NCI-H526 treated with DMSO at 0.1 percent for 48 hours (cell line): ENCODE results near the gene PLD1.
"Not testable (repeated sequence)": the region's sequence is repeated elsewhere in the genome, so short reads cannot be mapped to it uniquely, and the experiment has no call there.

Experiments used
- DNase-seq: peaks from one replicate; lab custom pipeline; 2025; lab: John Stamatoyannopoulos, UW

PLD1 gene

DNA sequence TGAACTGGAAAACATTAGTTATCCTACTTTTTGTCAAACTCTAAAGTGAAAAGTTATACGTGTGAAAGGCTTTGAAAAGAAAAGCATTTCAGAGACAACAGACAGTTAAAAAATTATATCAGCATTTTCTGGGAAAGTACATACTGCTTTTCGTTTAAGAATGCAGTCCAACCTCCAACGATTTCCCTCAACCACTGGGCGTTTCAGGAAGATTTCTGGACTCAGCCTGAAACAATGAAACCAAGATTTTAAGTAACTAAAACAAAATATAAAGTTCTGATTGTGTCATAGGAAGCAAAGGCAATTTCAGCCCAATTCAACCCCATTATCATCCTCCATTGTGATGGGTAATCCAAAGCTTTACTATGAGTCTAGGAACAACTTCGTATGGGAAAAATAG lies 110.7 kb downstream of the PLD1 start:
- no peak for DNase-seq

GRCh38 chr3:171696805-171697204 lies 113.5 kb downstream of the PLD1 start:
- DNase-seq, result no peak

DNA sequence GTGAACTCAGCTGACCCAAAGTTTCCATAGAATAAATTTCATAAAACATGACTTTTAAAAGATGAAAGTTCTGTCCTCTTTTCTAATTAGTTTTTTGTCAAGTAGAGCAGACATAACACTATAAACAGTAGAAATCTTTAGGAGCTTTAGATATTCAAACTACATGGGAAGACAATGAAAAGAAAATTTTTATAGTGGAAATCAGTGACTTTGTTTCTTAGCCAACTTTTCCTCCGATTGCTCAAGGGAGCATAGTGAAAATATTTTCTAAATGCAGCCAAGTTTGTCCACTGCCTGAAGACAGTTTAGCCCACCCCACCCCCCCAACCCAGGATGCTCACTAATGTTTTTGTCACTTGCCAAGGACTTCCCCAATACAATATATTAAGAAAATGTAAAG lies 114.9 kb downstream of the PLD1 start:
- DNase-seq, result no peak

GRCh38 chr3:171694888-171695287 lies 115.4 kb downstream of the PLD1 start:
- no peak for DNase-seq

- not testable (repeated sequence) for DNase-seq
These were observed 117.7 kb downstream of the PLD1 start for GRCh38 chr3:171692551-171692950.

- no peak for DNase-seq
These were observed 118.8 kb downstream of the PLD1 start for GRCh38 chr3:171691485-171691884.

DNA sequence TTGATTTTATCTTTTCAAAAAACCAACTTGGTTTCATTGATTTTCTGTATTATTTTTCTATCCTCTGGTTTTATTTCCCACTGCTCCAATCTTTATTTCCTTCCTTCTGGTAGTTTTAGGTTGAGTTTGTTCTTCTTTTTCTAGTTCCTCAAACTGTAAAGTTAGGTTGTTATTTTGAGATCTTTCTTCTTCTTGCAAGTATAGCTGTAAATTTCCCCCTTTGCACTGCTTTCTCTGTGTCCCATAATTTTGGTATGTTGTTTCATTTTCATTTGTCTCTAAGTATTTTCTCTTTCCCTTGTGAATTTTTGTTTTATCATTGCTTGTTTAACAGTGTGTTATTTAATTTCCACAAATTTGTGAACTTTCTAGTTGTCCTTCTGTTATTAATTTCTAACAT lies 120.0 kb downstream of the PLD1 start:
- no peak for DNase-seq

DNA sequence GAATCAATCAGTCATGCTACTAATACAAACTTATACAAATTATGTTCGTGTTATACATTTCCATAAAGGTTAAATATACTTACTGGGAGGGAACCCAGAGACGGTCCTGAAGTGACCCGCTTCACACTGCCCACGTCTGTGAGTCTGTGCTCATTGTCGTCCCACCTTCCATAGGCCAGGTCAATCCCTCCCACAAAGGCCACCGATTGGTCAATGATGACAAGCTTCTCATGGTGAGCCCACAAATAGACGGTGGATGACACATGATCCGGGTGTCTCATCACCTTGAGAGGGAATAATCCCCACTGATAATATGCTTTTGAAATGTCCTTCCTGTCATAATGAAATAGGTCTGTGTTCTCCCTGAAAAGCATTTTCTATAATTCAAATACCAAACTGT lies 121.7 kb downstream of the PLD1 start:
- DNase-seq, result no peak

DNA sequence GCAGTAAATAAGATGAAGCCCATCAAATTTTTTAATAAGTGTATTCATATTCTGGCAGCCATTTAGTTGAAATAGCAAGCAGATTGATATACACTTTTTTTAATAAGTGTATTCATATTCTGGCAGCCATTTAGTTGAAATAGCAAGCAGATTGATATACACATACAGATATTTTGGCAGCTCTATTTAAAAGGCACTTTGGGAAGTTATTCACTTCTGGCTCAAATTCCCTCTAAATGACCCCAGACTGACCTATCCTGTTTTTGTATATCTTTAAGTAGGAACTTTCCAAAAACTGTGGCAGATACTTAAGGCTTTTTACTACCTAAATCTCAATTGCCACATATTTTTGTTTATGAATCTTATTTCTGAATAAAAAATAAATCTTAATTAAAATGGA lies 122.3 kb downstream of the PLD1 start:
- DNase-seq, result no peak

- DNase-seq, result no peak
These were observed 122.7 kb downstream of the PLD1 start for GRCh38 chr3:171687581-171687980.

DNA sequence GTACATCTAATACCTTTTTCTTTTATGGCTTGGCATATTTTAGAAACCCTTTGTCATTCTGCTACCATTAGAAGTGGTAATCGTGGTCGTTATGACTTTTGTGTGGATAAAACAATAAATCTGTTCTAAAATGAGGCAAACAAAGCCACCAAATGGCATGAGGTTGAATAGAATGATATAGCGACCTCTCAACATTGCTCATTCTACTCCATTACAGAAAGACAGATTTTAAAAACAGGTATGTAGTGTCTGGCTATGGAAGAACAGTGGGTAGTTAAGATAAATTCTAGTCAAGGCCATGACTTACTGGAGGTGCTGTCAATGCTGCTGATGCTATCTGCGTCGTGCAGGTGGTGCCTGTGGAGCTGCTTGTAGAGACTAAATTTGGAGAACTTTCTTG lies 123.2 kb downstream of the PLD1 start:
- DNase-seq, result no peak

- DNase-seq, result no peak
These were observed 125.0 kb downstream of the PLD1 start for GRCh38 chr3:171685116-171685895.

DNA sequence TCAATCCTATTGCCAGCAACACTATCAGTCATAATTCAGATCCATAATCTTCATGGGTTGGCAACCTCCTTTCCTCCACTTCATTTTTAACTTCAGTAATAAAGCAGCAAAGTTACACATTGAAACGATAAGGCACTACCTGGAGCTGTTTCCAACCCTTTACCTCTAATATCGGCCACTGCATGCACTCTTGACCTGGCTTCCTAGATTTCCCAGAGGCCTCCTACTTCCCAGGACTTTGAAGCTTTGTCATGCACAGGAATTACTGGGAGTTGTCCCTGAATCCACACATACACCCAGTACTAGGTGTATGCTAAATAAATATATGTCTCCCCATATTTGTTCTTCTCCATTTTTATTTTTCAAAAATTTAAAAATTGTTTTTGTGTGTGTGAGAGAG lies 126.1 kb downstream of the PLD1 start:
- DNase-seq, result no peak

DNA sequence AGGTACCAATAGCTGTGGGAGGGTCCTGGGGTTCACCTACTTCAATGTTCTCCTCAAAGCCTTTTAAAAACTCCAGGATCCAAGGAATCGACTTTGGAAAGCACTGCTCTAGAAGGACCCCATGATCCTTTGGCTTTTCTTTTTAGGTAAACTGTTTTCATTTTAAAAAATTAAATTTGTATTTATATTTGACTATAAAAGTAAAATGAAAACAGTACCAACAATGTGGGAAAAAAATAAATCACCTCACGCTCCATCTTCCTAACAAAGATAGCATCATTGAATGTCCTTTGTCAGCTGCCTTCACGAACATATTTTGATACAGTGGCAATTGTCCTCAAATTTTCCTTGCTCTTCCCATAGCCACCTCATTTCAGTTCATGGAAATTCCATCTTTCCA lies 127.5 kb downstream of the PLD1 start:
- no peak for DNase-seq

DNA sequence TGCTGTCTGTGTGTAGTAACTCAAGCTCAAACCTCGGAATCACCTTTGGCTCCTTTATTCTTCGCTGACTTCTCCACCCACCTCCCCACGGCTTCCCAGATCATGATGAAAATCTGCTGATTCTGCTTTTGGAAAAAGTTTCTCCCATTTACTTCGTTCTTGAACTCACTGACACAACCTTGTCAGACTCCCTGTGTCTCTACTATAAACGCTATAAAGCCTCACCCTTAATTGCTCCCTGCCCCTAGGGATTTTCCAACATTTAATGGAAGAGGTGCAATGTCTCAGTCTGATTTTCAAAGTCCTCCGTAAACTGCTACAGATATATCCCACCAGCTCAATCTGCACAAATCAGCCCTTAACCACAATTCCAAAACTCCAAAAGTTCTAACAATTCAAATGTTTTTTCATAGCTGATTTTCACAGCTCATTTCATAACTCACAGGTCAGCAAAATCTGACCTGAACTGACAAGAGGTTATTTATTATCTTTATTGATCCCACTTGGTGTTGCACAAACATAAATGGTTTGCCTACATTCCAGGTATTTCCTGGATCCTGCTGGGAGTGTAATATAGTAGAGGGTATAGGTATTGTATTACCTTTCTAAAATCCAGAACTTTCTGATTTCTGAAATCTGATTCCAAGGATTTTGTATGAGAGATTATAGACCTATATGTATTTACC lies 129.4 kb downstream of the PLD1 start:
- no peak for DNase-seq

GRCh38 chr3:171678971-171679492 lies 131.3 kb downstream of the PLD1 start:
- DNase-seq, result no peak

- no peak for DNase-seq
These were observed 132.6 kb downstream of the PLD1 start for GRCh38 chr3:171677706-171678105.

GRCh38 chr3:171676601-171677175 lies 133.6 kb downstream of the PLD1 start:
- no peak for DNase-seq

GRCh38 chr3:171673951-171674350 lies 136.3 kb downstream of the PLD1 start:
- no peak for DNase-seq

GRCh38 chr3:171672538-171672937 lies 137.7 kb downstream of the PLD1 start:
- DNase-seq, result no peak

DNA sequence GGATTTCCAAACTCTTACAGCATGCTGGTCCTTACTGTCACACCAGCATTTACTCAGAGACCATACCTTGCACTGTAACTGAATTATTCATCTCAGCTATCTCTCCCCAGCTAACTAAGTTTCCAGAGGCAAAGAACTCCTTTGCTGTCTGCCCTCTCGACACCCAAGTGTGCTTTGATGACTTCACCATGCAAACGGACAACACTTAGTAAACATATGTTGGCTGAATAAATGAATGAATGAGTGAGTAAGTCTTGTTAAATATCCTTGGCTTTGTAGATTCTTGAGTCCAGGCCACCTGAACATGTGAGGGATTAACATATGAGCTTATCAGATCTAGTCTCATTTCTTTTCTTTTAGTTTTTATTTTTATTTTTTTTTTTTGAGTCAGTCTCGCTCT lies 138.2 kb downstream of the PLD1 start:
- no peak for DNase-seq

GRCh38 chr3:171671709-171672108 lies 138.6 kb downstream of the PLD1 start:
- DNase-seq, result no peak

DNA sequence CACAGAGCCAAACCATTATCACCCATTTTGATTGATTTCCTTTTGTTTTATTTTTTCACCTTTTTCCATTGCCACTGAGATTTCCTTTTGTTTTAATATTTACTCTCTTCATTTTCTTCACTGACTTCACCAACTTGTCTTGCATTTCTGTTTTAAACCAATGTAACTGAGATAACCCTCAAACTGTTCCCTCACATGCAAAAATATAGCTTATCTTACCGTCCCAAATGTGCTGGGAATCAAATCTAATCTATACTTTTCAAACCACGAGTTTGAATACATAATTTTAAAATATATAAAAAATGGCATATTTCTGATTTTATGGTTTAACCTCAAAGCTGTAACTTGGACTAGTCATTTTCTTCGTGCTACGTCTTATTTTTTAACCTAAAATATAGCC lies 143.8 kb downstream of the PLD1 start:
- no peak for DNase-seq
